WTC11 (cell line): ENCODE data around the gene AXIN2. TPM values are rescaled to one million over a fixed set of nuclear protein-coding genes. Genes with fewer than 3 reads are reported as not detected.

Experiments
- ATAC-seq: fragments of 200-7000 bp; cut with Tn5 transposase; 2 replicates; pipeline ENCODE4 v1.10.0; 2021; ENCODE audit warnings: mild to moderate bottlenecking, moderate library complexity
- CTCF ChIA-PET: fragments of 300-600 bp; sonication (Branson Sonifier 250); formaldehyde crosslinking; loops from one replicate; lab custom pipeline; 2021; ENCODE audit warnings: antibody characterized with exemption; lab: Charles Lee
- POLR2A ChIA-PET: fragments of 350-600 bp; sonication (Branson Sonifier 250); formaldehyde crosslinking; loops from one replicate; lab custom pipeline; 2021; ENCODE audit warnings: antibody characterized with exemption; lab: Charles Lee
- DNase-seq: peaks from one replicate; pipeline ENCODE4 v3.0.0; 2021; ENCODE audit warnings: low spot score
- H3K27ac Mint-ChIP-seq: 2 replicates; pipeline ENCODE4 v1.8.0; 2021; ENCODE audit warnings: mixed read lengths
- H3K27me3 Mint-ChIP-seq: 2 replicates; pipeline ENCODE4 v1.8.0; 2021; ENCODE audit warnings: low read depth, mild to moderate bottlenecking, moderate library complexity, mixed read lengths
- H3K36me3 Mint-ChIP-seq: 2 replicates; pipeline ENCODE4 v1.8.0; 2021; ENCODE audit warnings: mixed read lengths
- H3K4me1 Mint-ChIP-seq: 2 replicates; pipeline ENCODE4 v1.8.0; 2022; ENCODE audit warnings: mixed read lengths
- H3K4me3 Mint-ChIP-seq: 2 replicates; pipeline ENCODE4 v1.8.0; 2021; ENCODE audit warnings: mild to moderate bottlenecking, moderate library complexity, mixed read lengths
- H3K9me3 Mint-ChIP-seq: 2 replicates; pipeline ENCODE4 v1.8.0; 2021; ENCODE audit warnings: mixed read lengths
- CREB1 ChIP-seq: sonication (generic); formaldehyde crosslinking; IDR thresholded peaks from 2 replicates; pipeline ENCODE4 v1.8.0; 2023; ENCODE audit warnings: mild to moderate bottlenecking, missing genetic modification reagents
- CREM ChIP-seq: sonication (generic); formaldehyde crosslinking; IDR thresholded peaks from 2 replicates; pipeline ENCODE4 v1.8.1; 2022; ENCODE audit warnings: mild to moderate bottlenecking, missing genetic modification reagents, moderate library complexity
- ELF4 ChIP-seq: sonication (generic); formaldehyde crosslinking; IDR thresholded peaks from 2 replicates; pipeline ENCODE4 v1.8.1; 2022; ENCODE audit warnings: low read depth, mild to moderate bottlenecking, moderate library complexity, missing genetic modification reagents
- FOXJ3 ChIP-seq: sonication (generic); formaldehyde crosslinking; IDR thresholded peaks from 2 replicates; pipeline ENCODE4 v1.9.0; 2021; ENCODE audit warnings: missing genetic modification reagents, mild to moderate bottlenecking, borderline replicate concordance
- FOXK1 ChIP-seq: sonication (generic); formaldehyde crosslinking; IDR thresholded peaks from 2 replicates; pipeline ENCODE4 v1.8.0; 2022; ENCODE audit warnings: mild to moderate bottlenecking, moderate library complexity, missing genetic modification reagents
- FOXP1 ChIP-seq: sonication (generic); formaldehyde crosslinking; IDR thresholded peaks from 2 replicates; pipeline ENCODE4 v1.8.0; 2022; ENCODE audit warnings: missing genetic modification reagents, mild to moderate bottlenecking, moderate library complexity, borderline replicate concordance
- JUN ChIP-seq: sonication (generic); formaldehyde crosslinking; IDR thresholded peaks from 2 replicates; pipeline ENCODE4 v1.8.0; 2023; ENCODE audit warnings: mild to moderate bottlenecking, missing genetic modification reagents
- MXD4 ChIP-seq: fragments of 250-450 bp; sonication (Bioruptor Pico); IDR thresholded peaks from 2 replicates; pipeline ENCODE4 v1.8.0; 2021; ENCODE audit warnings: mild to moderate bottlenecking, moderate library complexity, borderline replicate concordance
- MYBL2 ChIP-seq: sonication (generic); formaldehyde crosslinking; IDR thresholded peaks from 2 replicates; pipeline ENCODE4 v1.8.1; 2023; ENCODE audit warnings: mild to moderate bottlenecking, moderate library complexity, missing genetic modification reagents
- NFATC4 ChIP-seq: fragments of 250-450 bp; sonication (Bioruptor Pico); IDR thresholded peaks from 2 replicates; pipeline ENCODE4 v1.9.0; 2021; ENCODE audit warnings: mild to moderate bottlenecking
- NFE2L1 ChIP-seq: sonication (generic); formaldehyde crosslinking; IDR thresholded peaks from 2 replicates; pipeline ENCODE4 v1.8.1; 2023; ENCODE audit warnings: missing genetic modification reagents
- NR2C2 ChIP-seq: sonication (generic); formaldehyde crosslinking; IDR thresholded peaks from 2 replicates; pipeline ENCODE4 v1.8.0; 2022; ENCODE audit warnings: mild to moderate bottlenecking, missing genetic modification reagents
- OVOL2 ChIP-seq: fragments of 250-450 bp; sonication (Bioruptor Pico); IDR thresholded peaks from 2 replicates; pipeline ENCODE4 v1.9.0; 2021; ENCODE audit warnings: mild to moderate bottlenecking, borderline replicate concordance
- PRRX2 ChIP-seq: fragments of 250-450 bp; sonication (Bioruptor Pico); IDR thresholded peaks from 2 replicates; pipeline ENCODE4 v1.8.0; 2021; ENCODE audit warnings: mild to moderate bottlenecking
- RORB ChIP-seq: fragments of 250-450 bp; sonication (Bioruptor Pico); IDR thresholded peaks from 2 replicates; pipeline ENCODE4 v1.9.0; 2021; ENCODE audit warnings: mild to moderate bottlenecking
- TP53 ChIP-seq: sonication (generic); formaldehyde crosslinking; IDR thresholded peaks from 2 replicates; pipeline ENCODE4 v1.8.1; 2023; ENCODE audit warnings: mild to moderate bottlenecking, missing genetic modification reagents
- ZNF232 ChIP-seq: sonication (generic); formaldehyde crosslinking; IDR thresholded peaks from 2 replicates; pipeline ENCODE4 v1.8.0; 2022; ENCODE audit warnings: mild to moderate bottlenecking, missing genetic modification reagents
- ZNF423 ChIP-seq: fragments of 250-450 bp; sonication (Bioruptor Pico); IDR thresholded peaks from 2 replicates; pipeline ENCODE4 v2.1.2; 2022; ENCODE audit warnings: mild to moderate bottlenecking, moderate library complexity
- total RNA-seq: library from RNA; stranded (reverse); gene quantifications from 3 replicates; pipeline ENCODE4 v1.2.3, GENCODE V29; 2021
- TF ChIP-seq, protein P1 (sequence below): sonication (generic); formaldehyde crosslinking; IDR thresholded peaks from 2 replicates; pipeline ENCODE4 v1.8.0; 2023; ENCODE audit warnings: mild to moderate bottlenecking, missing genetic modification reagents
- TF ChIP-seq, protein P2 (sequence below): sonication (generic); formaldehyde crosslinking; IDR thresholded peaks from 2 replicates; pipeline ENCODE4 v1.8.1; 2022; ENCODE audit warnings: mild to moderate bottlenecking, missing genetic modification reagents, moderate library complexity, borderline replicate concordance
- TF ChIP-seq, protein P3 (sequence below): sonication (generic); formaldehyde crosslinking; IDR thresholded peaks from 2 replicates; pipeline ENCODE4 v1.8.1; 2022; ENCODE audit warnings: missing genetic modification reagents, borderline replicate concordance
- TF ChIP-seq, protein P4 (sequence below): fragments of 250-450 bp; sonication (Bioruptor Pico); IDR thresholded peaks from 2 replicates; pipeline ENCODE4 v1.9.0; 2021; ENCODE audit warnings: mild to moderate bottlenecking
- TF ChIP-seq, protein P5 (sequence below): sonication (generic); formaldehyde crosslinking; IDR thresholded peaks from 2 replicates; pipeline ENCODE4 v1.8.1; 2022; ENCODE audit warnings: low read depth, mild to moderate bottlenecking, moderate library complexity, missing genetic modification reagents, borderline replicate concordance
- TF ChIP-seq, protein P6 (sequence below): fragments of 250-450 bp; sonication (Bioruptor Pico); IDR thresholded peaks from 2 replicates; pipeline ENCODE4 v2.1.2; 2022; ENCODE audit warnings: mild to moderate bottlenecking, moderate library complexity

The AXIN2 gene
- total RNA-seq, 1 experiment from 2014 or later = 35.0 TPM

DNA sequence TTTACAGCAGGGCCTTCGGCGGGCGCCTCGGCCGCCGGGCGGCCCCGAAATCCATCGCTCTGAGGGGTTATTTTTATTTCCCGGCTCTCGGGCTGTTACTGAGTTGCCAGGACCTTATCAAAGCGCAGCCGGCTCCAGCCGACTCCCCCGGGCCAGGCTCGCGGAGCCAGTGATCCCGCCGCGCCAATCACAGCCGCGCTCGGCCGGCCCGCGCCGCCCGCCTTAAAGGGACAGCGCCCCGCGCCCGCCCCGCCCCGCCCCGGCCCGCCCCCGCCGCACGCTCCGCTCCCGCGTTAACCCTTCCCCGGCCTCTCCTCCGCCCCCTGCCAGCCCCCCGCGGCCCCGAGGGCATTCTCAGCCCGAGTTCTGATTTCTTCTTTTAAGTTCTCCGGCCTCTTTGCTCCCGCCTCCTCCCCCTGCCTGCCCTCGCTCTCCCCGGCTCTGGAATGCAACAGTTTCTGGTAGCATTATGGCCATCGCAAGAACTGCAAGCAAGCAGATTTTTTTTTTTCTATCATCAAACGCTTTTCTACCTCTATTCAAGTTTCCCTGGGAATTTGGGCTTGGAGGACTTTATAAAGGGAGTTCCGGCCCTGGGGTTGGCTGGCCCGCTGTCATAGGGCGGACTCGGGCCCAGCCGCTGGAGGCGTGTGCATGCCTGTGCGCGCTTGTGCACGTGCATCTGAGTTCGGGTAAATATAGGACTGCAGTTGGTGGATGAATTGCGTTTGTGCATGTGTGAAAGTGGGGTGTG lies at the start of gene AXIN2 (continued):
- TF ChIP-seq NR2C2 (CRISPR knock-in tag) (0 out of 2 replicates have a peak, but pooled peaks have one; percentile 21), MXD4 (CRISPR knock-in tag) (no peak), ZNF423 (CRISPR knock-in tag) (no peak), CREB1 (CRISPR knock-in tag) (peak; percentile 70; the same call in 1 of the 2 replicates), ELF4 (CRISPR knock-in tag) (no peak), ZNF232 (peak; percentile 83), FOXP1 (CRISPR knock-in tag) (peak; percentile 72), TP53 (0 out of 2 replicates have a peak, but pooled peaks have one; percentile 62), FOXK1 (CRISPR knock-in tag) (peak; percentile 76)
- TF ChIP-seq, protein P1, sequence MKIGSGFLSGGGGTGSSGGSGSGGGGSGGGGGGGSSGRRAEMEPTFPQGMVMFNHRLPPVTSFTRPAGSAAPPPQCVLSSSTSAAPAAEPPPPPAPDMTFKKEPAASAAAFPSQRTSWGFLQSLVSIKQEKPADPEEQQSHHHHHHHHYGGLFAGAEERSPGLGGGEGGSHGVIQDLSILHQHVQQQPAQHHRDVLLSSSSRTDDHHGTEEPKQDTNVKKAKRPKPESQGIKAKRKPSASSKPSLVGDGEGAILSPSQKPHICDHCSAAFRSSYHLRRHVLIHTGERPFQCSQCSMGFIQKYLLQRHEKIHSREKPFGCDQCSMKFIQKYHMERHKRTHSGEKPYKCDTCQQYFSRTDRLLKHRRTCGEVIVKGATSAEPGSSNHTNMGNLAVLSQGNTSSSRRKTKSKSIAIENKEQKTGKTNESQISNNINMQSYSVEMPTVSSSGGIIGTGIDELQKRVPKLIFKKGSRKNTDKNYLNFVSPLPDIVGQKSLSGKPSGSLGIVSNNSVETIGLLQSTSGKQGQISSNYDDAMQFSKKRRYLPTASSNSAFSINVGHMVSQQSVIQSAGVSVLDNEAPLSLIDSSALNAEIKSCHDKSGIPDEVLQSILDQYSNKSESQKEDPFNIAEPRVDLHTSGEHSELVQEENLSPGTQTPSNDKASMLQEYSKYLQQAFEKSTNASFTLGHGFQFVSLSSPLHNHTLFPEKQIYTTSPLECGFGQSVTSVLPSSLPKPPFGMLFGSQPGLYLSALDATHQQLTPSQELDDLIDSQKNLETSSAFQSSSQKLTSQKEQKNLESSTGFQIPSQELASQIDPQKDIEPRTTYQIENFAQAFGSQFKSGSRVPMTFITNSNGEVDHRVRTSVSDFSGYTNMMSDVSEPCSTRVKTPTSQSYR = 0 out of 2 replicates have a peak, but pooled peaks have one; percentile 57
- TF ChIP-seq, protein P2, sequence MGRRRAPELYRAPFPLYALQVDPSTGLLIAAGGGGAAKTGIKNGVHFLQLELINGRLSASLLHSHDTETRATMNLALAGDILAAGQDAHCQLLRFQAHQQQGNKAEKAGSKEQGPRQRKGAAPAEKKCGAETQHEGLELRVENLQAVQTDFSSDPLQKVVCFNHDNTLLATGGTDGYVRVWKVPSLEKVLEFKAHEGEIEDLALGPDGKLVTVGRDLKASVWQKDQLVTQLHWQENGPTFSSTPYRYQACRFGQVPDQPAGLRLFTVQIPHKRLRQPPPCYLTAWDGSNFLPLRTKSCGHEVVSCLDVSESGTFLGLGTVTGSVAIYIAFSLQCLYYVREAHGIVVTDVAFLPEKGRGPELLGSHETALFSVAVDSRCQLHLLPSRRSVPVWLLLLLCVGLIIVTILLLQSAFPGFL (CRISPR knock-in tag) = 0 out of 2 replicates have a peak, but pooled peaks have one; percentile 59
- TF ChIP-seq, protein P3, sequence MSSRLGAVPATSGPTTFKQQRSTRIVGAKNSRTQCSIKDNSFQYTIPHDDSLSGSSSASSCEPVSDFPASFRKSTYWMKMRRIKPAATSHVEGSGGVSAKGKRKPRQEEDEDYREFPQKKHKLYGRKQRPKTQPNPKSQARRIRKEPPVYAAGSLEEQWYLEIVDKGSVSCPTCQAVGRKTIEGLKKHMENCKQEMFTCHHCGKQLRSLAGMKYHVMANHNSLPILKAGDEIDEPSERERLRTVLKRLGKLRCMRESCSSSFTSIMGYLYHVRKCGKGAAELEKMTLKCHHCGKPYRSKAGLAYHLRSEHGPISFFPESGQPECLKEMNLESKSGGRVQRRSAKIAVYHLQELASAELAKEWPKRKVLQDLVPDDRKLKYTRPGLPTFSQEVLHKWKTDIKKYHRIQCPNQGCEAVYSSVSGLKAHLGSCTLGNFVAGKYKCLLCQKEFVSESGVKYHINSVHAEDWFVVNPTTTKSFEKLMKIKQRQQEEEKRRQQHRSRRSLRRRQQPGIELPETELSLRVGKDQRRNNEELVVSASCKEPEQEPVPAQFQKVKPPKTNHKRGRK = no peak

DNA sequence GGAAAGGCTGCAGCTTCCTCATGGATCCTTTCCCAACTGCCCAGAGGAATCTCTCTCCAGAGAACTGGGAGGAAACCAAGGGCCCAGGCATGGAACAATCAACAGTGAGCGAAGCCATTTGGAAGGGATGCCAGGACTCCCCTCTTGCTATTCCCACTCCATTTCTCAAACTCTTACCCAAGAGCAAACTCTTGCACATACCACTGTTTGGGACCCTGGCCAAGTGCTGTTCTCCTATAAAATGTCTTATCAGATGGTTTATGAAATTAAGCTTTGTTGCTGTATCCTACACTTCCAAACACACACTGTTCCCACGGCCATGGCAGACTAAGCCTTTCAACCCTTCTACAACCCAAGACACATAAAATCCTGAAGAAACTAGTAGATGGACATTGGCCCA lies 48.3 kb upstream of the AXIN2 start:
- Mint-ChIP-seq H3K27ac (no peak overlapping the region), H3K4me3 (no peak overlapping the region), H3K27me3 (no peaks in the 10 kb centered on the region; the same call in 1 of the 2 replicates), H3K36me3 (peaks cover 7% of the 10 kb centered on the region), H3K4me1 (peaks cover 4% of the 10 kb centered on the region; the same call in 1 of the 2 replicates), H3K9me3 (peaks cover 13% of the 10 kb centered on the region)
- CTCF ChIA-PET = no interaction called here
- DNase-seq = no peak
- ATAC-seq = no peak
- TF ChIP-seq JUN (CRISPR knock-in tag) = no peak
- TF ChIP-seq ELF4 (CRISPR knock-in tag) = no peak
- TF ChIP-seq FOXP1 (CRISPR knock-in tag) = no peak
- no peak for TF ChIP-seq RORB (CRISPR knock-in tag)
- TF ChIP-seq, protein P4, sequence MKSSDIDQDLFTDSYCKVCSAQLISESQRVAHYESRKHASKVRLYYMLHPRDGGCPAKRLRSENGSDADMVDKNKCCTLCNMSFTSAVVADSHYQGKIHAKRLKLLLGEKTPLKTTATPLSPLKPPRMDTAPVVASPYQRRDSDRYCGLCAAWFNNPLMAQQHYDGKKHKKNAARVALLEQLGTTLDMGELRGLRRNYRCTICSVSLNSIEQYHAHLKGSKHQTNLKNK (CRISPR knock-in tag) = no peak
- no peak for TF ChIP-seq NFATC4 (CRISPR knock-in tag)
- TF ChIP-seq, protein P5, sequence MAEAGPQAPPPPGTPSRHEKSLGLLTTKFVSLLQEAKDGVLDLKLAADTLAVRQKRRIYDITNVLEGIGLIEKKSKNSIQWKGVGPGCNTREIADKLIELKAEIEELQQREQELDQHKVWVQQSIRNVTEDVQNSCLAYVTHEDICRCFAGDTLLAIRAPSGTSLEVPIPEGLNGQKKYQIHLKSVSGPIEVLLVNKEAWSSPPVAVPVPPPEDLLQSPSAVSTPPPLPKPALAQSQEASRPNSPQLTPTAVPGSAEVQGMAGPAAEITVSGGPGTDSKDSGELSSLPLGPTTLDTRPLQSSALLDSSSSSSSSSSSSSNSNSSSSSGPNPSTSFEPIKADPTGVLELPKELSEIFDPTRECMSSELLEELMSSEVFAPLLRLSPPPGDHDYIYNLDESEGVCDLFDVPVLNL (CRISPR knock-in tag) = no peak
- TF ChIP-seq MYBL2 (CRISPR knock-in tag) = no peak
- no peak for TF ChIP-seq NFE2L1 (CRISPR knock-in tag)
- no peak for TF ChIP-seq CREM (CRISPR knock-in tag)
- TF ChIP-seq, protein P6, sequence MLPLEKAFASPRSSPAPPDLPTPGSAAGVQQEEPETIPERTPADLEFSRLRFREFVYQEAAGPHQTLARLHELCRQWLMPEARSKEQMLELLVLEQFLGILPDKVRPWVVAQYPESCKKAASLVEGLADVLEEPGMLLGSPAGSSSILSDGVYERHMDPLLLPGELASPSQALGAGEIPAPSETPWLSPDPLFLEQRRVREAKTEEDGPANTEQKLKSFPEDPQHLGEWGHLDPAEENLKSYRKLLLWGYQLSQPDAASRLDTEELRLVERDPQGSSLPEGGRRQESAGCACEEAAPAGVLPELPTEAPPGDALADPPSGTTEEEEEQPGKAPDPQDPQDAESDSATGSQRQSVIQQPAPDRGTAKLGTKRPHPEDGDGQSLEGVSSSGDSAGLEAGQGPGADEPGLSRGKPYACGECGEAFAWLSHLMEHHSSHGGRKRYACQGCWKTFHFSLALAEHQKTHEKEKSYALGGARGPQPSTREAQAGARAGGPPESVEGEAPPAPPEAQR (CRISPR knock-in tag) = no peak
- no peak for TF ChIP-seq PRRX2 (CRISPR knock-in tag)
- no peak for TF ChIP-seq FOXJ3
- TF ChIP-seq OVOL2 (CRISPR knock-in tag) = no peak
- TF ChIP-seq, all 79 proteins: peak for 0
- POLR2A ChIA-PET = no interaction called here
